ENCODE results near the gene BFAR. TPM values are rescaled to one million over a fixed set of nuclear protein-coding genes. Genes with fewer than 3 reads are reported as not detected.

Gene BFAR
- polyA plus RNA-seq, 1 donor from 2014 or later, result 63.5 TPM

GRCh38 chr16:14672403-14672971 lies 39.7 kb downstream of the BFAR start (continued):
- TF ChIP-seq RAD21 (conservative IDR thresholded peaks at IDR 0.05), result no peak

GRCh38 chr16:14676633-14677032 lies 43.9 kb downstream of the BFAR start:
- H4K20me1 ChIP-seq (ENCODE audit: insufficient read depth), result no peaks in the 10 kb centered on the region
- no peak overlapping the region for H3K27ac ChIP-seq (ENCODE audit: low read length)
- no peaks in the 10 kb centered on the region for H3K9me2 ChIP-seq (ENCODE audit: insufficient read depth, low read length)
- no peak overlapping the region for H3K9ac ChIP-seq (ENCODE audit: low read length)
- H3K9me3 ChIP-seq (ENCODE audit: low read length), result no peaks in the 10 kb centered on the region
- no peak overlapping the region for H3K4me2 ChIP-seq (ENCODE audit: low read length)
- TF ChIP-seq MXI1 (conservative IDR thresholded peaks at IDR 0.05; ENCODE audit: poor library complexity, severe bottlenecking), result no peak
- no peak for TF ChIP-seq RAD21 (conservative IDR thresholded peaks at IDR 0.05)
- TF ChIP-seq SMC3 (conservative IDR thresholded peaks at IDR 0.05; ENCODE audit: poor library complexity), result no peak
- no peak for TF ChIP-seq CTCF (IDR thresholded peaks at IDR 0.05; ENCODE audit: poor library complexity, severe bottlenecking)
- no peak for TF ChIP-seq TAF1 (IDR thresholded peaks at IDR 0.05; ENCODE audit: low read depth)
- no peak for TF ChIP-seq POLR2AphosphoS5 (IDR thresholded peaks at IDR 0.05)
- no peak for TF ChIP-seq REST (IDR thresholded peaks at IDR 0.05; ENCODE audit: borderline replicate concordance)
- TF ChIP-seq EZH2 (IDR thresholded peaks at IDR 0.05; ENCODE audit: borderline replicate concordance, insufficient read depth, low read length, poor library complexity, severe bottlenecking), result no peak
- no peak for TF ChIP-seq EP300 (conservative IDR thresholded peaks at IDR 0.05; ENCODE audit: poor library complexity, severe bottlenecking)
- no peaks in the 10 kb centered on the region for H3K27me3 ChIP-seq (ENCODE audit: insufficient read depth, low read depth, low read length)
- no peaks in the 10 kb centered on the region for H3F3A ChIP-seq (ENCODE audit: insufficient read depth, low read length, poor library complexity, severe bottlenecking)
- H2AFZ ChIP-seq (ENCODE audit: low read depth, low read length), result no peak overlapping the region
- no peaks in the 10 kb centered on the region for H3K79me2 ChIP-seq (replicated peaks; ENCODE audit: insufficient read depth, low read length)
- no peak overlapping the region for H3K4me3 ChIP-seq (ENCODE audit: low read length)
- no peaks in the 10 kb centered on the region for H3K36me3 ChIP-seq (ENCODE audit: insufficient read depth, low read length)

GRCh38 chr16:14677627-14678026 lies 44.9 kb downstream of the BFAR start:
- Histone ChIP-seq H3K36me3 (ENCODE audit: insufficient read depth, low read length) (no peaks in the 10 kb centered on the region), H3K9ac (ENCODE audit: low read length) (no peak overlapping the region), H3K4me3 (ENCODE audit: low read length) (no peak overlapping the region), H3K27ac (ENCODE audit: low read length) (no peak overlapping the region), H3K79me2 (replicated peaks; ENCODE audit: insufficient read depth, low read length) (no peaks in the 10 kb centered on the region), H2AFZ (ENCODE audit: low read depth, low read length) (no peak overlapping the region), H4K20me1 (ENCODE audit: insufficient read depth) (no peaks in the 10 kb centered on the region), H3K4me2 (ENCODE audit: low read length) (no peak overlapping the region), H3K27me3 (ENCODE audit: insufficient read depth, low read depth, low read length) (no peaks in the 10 kb centered on the region), H3K9me2 (ENCODE audit: insufficient read depth, low read length) (no peaks in the 10 kb centered on the region), H3K9me3 (ENCODE audit: low read length) (no peaks in the 10 kb centered on the region), H3F3A (ENCODE audit: insufficient read depth, low read length, poor library complexity, severe bottlenecking) (no peaks in the 10 kb centered on the region)
- TF ChIP-seq RAD21 (conservative IDR thresholded peaks at IDR 0.05) (no peak), REST (IDR thresholded peaks at IDR 0.05; ENCODE audit: borderline replicate concordance) (no peak), SMC3 (conservative IDR thresholded peaks at IDR 0.05; ENCODE audit: poor library complexity) (no peak), MXI1 (conservative IDR thresholded peaks at IDR 0.05; ENCODE audit: poor library complexity, severe bottlenecking) (no peak), EP300 (conservative IDR thresholded peaks at IDR 0.05; ENCODE audit: poor library complexity, severe bottlenecking) (no peak), CTCF (IDR thresholded peaks at IDR 0.05; ENCODE audit: poor library complexity, severe bottlenecking) (no peak)

Data from neural cell (in vitro differentiated cells).